SH-SY5Y (cell line): Measurements from ENCODE around the gene SLC44A4.

Source experiments
- GATA2 ChIP-seq: IDR thresholded peaks from 2 replicates; pipeline ENCODE4 v1.6.1; 2011; ENCODE audit warnings: mild to moderate bottlenecking, low read depth, low read length
- GATA3 ChIP-seq: IDR thresholded peaks from 2 replicates; pipeline ENCODE4 v1.6.1; 2011; ENCODE audit warnings: low read depth, mild to moderate bottlenecking, low read length, moderate library complexity

DNA sequence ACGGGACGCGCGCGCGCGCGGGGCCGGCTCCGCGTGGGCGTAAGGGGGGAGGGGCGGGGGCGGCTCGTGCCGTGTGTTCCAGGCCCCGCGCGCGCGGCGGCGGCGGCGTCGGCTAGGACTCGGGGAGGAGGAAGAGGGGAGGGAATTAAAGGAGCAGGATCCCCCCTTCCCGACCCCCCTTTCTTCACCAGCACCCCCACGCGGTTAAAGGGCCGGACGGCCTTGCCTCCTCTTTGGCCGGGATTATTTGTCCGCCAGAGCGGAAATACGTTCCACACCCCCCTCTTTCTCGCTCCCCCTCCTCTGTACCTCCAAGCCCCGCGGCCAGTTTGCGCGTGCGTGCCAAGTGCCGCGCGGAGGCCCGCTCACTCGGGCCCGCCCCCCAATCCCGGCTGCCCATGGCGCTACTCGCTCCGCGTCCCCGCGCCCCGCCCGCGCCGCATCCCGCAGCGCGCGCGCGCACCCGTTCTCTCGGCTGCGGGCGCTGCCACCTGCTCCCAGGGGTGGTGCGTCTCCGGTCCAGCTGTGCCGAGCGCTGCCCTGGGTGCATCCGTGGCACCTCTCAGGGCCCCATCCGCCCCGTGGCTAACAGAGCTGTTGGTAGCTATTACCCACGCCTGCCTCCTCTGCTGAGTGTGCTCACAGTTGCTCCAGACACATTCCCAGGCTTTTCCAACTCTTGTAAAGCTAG lies 23.3 kb upstream of the SLC44A4 start, which contains the start of gene ZBTB12:
- TF ChIP-seq GATA2, result peak; percentile 16; the same call in 1 of the 2 replicates
- no peak for TF ChIP-seq GATA3
